HepG2 (cell line): ENCODE results near the gene RELL2. TPM values are rescaled to one million over a fixed set of nuclear protein-coding genes. Genes with fewer than 3 reads are reported as not detected.

Source experiments
- AGO1 ChIP-seq: fragments of 200-400 bp; formaldehyde crosslinking; IDR thresholded peaks from 2 replicates; pipeline ENCODE4 v1.6.1; 2017; ENCODE audit warnings: mild to moderate bottlenecking, low read depth, low read length, moderate library complexity; ENCODE audit not compliant: poor library complexity, severe bottlenecking
- ATF7-NPFF ChIP-seq: sonication (generic); formaldehyde crosslinking; IDR thresholded peaks from 2 replicates; pipeline ENCODE4 v1.8.1; 2023; ENCODE audit warnings: mild to moderate bottlenecking, low read depth, missing genetic modification reagents, moderate library complexity
- ELF4 ChIP-seq: sonication (generic); formaldehyde crosslinking; IDR thresholded peaks from 2 replicates; pipeline ENCODE4 v1.5.0; 2020; ENCODE audit warnings: missing genetic modification reagents, mild to moderate bottlenecking, moderate library complexity, borderline replicate concordance
- FOXA3 ChIP-seq: IDR thresholded peaks from 2 replicates; pipeline ENCODE4 v1.6.1; 2016; ENCODE audit warnings: missing genetic modification reagents, missing compliant biosample characterization
- FOXC1 ChIP-seq: sonication (generic); formaldehyde crosslinking; IDR thresholded peaks from 2 replicates; pipeline ENCODE4 v1.8.0; 2022; ENCODE audit warnings: mild to moderate bottlenecking, missing genetic modification reagents, borderline replicate concordance
- HNRNPUL1 ChIP-seq: fragments of 200-400 bp; formaldehyde crosslinking; IDR thresholded peaks from 2 replicates; pipeline ENCODE4 v1.6.1; 2017; ENCODE audit warnings: low read depth, mild to moderate bottlenecking, low read length, moderate library complexity
- JUND ChIP-seq: sonication (generic); formaldehyde crosslinking; IDR thresholded peaks from 2 replicates; pipeline ENCODE4 v1.8.0; 2022; ENCODE audit warnings: mild to moderate bottlenecking, missing genetic modification reagents
- KAT8 ChIP-seq: IDR thresholded peaks from 2 replicates; pipeline ENCODE4 v1.6.1; 2016; ENCODE audit warnings: missing genetic modification reagents, missing compliant biosample characterization
- KMT2A ChIP-seq: sonication (generic); formaldehyde crosslinking; IDR thresholded peaks from 2 replicates; pipeline ENCODE4 v1.4.0; 2020; ENCODE audit warnings: missing genetic modification reagents
- LBX2 ChIP-seq: sonication (generic); formaldehyde crosslinking; IDR thresholded peaks from 2 replicates; pipeline ENCODE4 v1.5.0; 2020; ENCODE audit warnings: missing genetic modification reagents, mild to moderate bottlenecking, borderline replicate concordance
- MAZ ChIP-seq, 2 experiments: sonication (generic) in 1 of 2; formaldehyde crosslinking in 1 of 2; IDR thresholded peaks; 2 replicates each; pipeline versions ENCODE4 v1.5.0 to v1.6.1; 2012 to 2020; ENCODE audit warnings: low read depth in 2 of 2, mild to moderate bottlenecking in 2 of 2, borderline replicate concordance in 1 of 2, improper control_type of control experiment in 1 of 2, low read length in 1 of 2, missing genetic modification reagents in 1 of 2, moderate library complexity in 1 of 2
- MEIS1 ChIP-seq: sonication (generic); formaldehyde crosslinking; IDR thresholded peaks from 2 replicates; pipeline ENCODE4 v1.9.0; 2021; ENCODE audit warnings: mild to moderate bottlenecking, missing genetic modification reagents, moderate library complexity, borderline replicate concordance
- NCOA5 ChIP-seq: sonication (generic); formaldehyde crosslinking; IDR thresholded peaks from 2 replicates; pipeline ENCODE4 v1.4.0; 2020; ENCODE audit warnings: missing genetic modification reagents
- SMYD3 ChIP-seq: sonication (generic); formaldehyde crosslinking; IDR thresholded peaks from 2 replicates; pipeline ENCODE4 v1.8.1; 2023; ENCODE audit warnings: mild to moderate bottlenecking, missing genetic modification reagents
- SP1 ChIP-seq, 2 experiments: fragments of 450-650 bp in 1 of 2; sonication (generic) in 1 of 2; formaldehyde crosslinking in 1 of 2; IDR thresholded peaks; 2 replicates each; pipeline versions ENCODE4 v1.4.0 to v1.6.1; 2016 to 2020; ENCODE audit warnings: missing genetic modification reagents in 1 of 2
- THYN1 ChIP-seq: sonication (generic); formaldehyde crosslinking; IDR thresholded peaks from 2 replicates; pipeline ENCODE4 v1.8.1; 2023; ENCODE audit warnings: low read depth, mild to moderate bottlenecking, moderate library complexity, missing genetic modification reagents, borderline replicate concordance
- XBP1 ChIP-seq: sonication (generic); formaldehyde crosslinking; IDR thresholded peaks from 2 replicates; pipeline ENCODE4 v1.5.0; 2020; ENCODE audit warnings: missing genetic modification reagents
- ZMAT3 ChIP-seq: sonication (generic); formaldehyde crosslinking; conservative IDR thresholded peaks from 2 replicates; pipeline ENCODE4 v1.7.0; 2021; ENCODE audit warnings: missing genetic modification reagents
- ZNF124 ChIP-seq: sonication (generic); formaldehyde crosslinking; IDR thresholded peaks from 2 replicates; pipeline ENCODE4 v1.4.0; 2020; ENCODE audit warnings: missing genetic modification reagents
- ZNF205 ChIP-seq: IDR thresholded peaks from 2 replicates; pipeline ENCODE4 v1.6.1; 2018; ENCODE audit warnings: missing biosample characterization, missing genetic modification reagents
- ZNF230 ChIP-seq: sonication (generic); formaldehyde crosslinking; IDR thresholded peaks from 2 replicates; pipeline ENCODE4 v1.4.0; 2020; ENCODE audit warnings: mild to moderate bottlenecking, missing genetic modification reagents
- ZNF431 ChIP-seq: sonication (generic); formaldehyde crosslinking; IDR thresholded peaks from 2 replicates; pipeline ENCODE4 v1.9.0; 2022; ENCODE audit warnings: missing genetic modification reagents, low read depth, mild to moderate bottlenecking, borderline replicate concordance
- ZNF441 ChIP-seq: sonication (generic); formaldehyde crosslinking; IDR thresholded peaks from 2 replicates; pipeline ENCODE4 v1.7.0; 2021; ENCODE audit warnings: missing genetic modification reagents, borderline replicate concordance
- ZNF746 ChIP-seq: sonication (generic); formaldehyde crosslinking; IDR thresholded peaks from 2 replicates; pipeline ENCODE4 v1.8.0; 2022; ENCODE audit warnings: mild to moderate bottlenecking, missing genetic modification reagents
- ZNF773 ChIP-seq: sonication (generic); formaldehyde crosslinking; IDR thresholded peaks from 2 replicates; pipeline ENCODE4 v1.4.0; 2020; ENCODE audit warnings: missing genetic modification reagents, borderline replicate concordance
- polyA plus RNA-seq, 8 experiments: library from polyadenylated mRNA; depleted of rRNA in 3 of 8; stranded (reverse) in 7 of 8; unstranded in 1 of 8; fragments of >200 nt; fragmentation: Illumina TruSeq in 4 of 8; extraction: Trizol in 4 of 8; gene quantifications; 2 replicates each; pipeline versions ENCODE4 v1.2.1 to v1.2.3, GENCODE V29; 2011 to 2016; ENCODE audit warnings: low read depth in 4 of 8, missing spikeins in 1 of 8, mixed read lengths in 1 of 8; ENCODE audit not compliant: insufficient read depth in 1 of 8
- total RNA-seq, 5 experiments: library from RNA; depleted of rRNA; stranded (reverse); fragments of >200 nt; fragmentation: Illumina TruSeq; extraction: Trizol; gene quantifications; 2 replicates each; pipeline ENCODE4 v1.2.3, GENCODE V29; 2016; ENCODE audit warnings: low read depth in 1 of 5
- TF ChIP-seq, protein P1 (sequence below): sonication (generic); formaldehyde crosslinking; IDR thresholded peaks from 2 replicates; pipeline ENCODE4 v1.4.0; 2020; ENCODE audit warnings: low read depth, mild to moderate bottlenecking, missing genetic modification reagents

Gene RELL2
- total and polyA plus RNA-seq, 2 of the 13 experiments (the other 11 are each of a cell fraction or from before 2014, with no cell fraction given) = 6.4 to 8.3 TPM

GRCh38 chr5:141636413-141637122, at the start of gene RELL2, which contains the start of gene HDAC3 (continued):
- TF ChIP-seq ZNF746 (no peak), MEIS1 (no peak), NCOA5 (CRISPR knock-in tag) (no peak), AGO1 (no peak), ZNF205 (no peak), ELF4 (CRISPR knock-in tag) (no peak), ZNF431 (no peak), FOXA3 (no peak; the same call in 1 of the 2 replicates), ZNF230 (CRISPR knock-in tag) (no peak; the same call in 1 of the 2 replicates), SP1 (IDR thresholded peaks at IDR 0.05) (no peak), SP1 (CRISPR knock-in tag; IDR thresholded peaks at IDR 0.05) (peak; percentile 90), FOXC1 (peak; percentile 6; the same call in 1 of the 2 replicates), LBX2 (CRISPR knock-in tag) (no peak), HNRNPUL1 (no peak), ATF7-NPFF (CRISPR knock-in tag) (no peak), JUND (0 out of 2 replicates have a peak, but pooled peaks have one; percentile 29), ZNF441 (CRISPR knock-in tag) (no peak), ZMAT3 (CRISPR knock-in tag) (no peak), ZNF124 (CRISPR knock-in tag) (no peak), THYN1 (no peak), KAT8 (no peak), SMYD3 (CRISPR knock-in tag) (no peak), ZNF773 (CRISPR knock-in tag) (peak; percentile 53; the same call in 1 of the 2 replicates), MAZ (IDR thresholded peaks at IDR 0.05; ENCODE audit: borderline replicate concordance, low read depth, low read length) (peak; percentile 68; the same call in 1 of the 2 replicates), MAZ (CRISPR knock-in tag; IDR thresholded peaks at IDR 0.05; ENCODE audit: low read depth) (peak; percentile 42; the same call in 1 of the 2 replicates), KMT2A (no peak), XBP1 (CRISPR knock-in tag) (no peak)
- TF ChIP-seq, protein P1, sequence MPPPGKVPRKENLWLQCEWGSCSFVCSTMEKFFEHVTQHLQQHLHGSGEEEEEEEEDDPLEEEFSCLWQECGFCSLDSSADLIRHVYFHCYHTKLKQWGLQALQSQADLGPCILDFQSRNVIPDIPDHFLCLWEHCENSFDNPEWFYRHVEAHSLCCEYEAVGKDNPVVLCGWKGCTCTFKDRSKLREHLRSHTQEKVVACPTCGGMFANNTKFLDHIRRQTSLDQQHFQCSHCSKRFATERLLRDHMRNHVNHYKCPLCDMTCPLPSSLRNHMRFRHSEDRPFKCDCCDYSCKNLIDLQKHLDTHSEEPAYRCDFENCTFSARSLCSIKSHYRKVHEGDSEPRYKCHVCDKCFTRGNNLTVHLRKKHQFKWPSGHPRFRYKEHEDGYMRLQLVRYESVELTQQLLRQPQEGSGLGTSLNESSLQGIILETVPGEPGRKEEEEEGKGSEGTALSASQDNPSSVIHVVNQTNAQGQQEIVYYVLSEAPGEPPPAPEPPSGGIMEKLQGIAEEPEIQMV (CRISPR knock-in tag) = no peak
